Gastroesophageal sphincter (tissue), 4 donors: ENCODE data around the gene PHPT1. TPM values are rescaled to one million over a fixed set of nuclear protein-coding genes. Genes with fewer than 3 reads are reported as not detected.
A peak's percentile ranks its signal among the peaks of the same experiment; 100 is the strongest.

ENCODE experiments used
- ATAC-seq: fragments of 150-250 bp; one replicate; pipeline ENCODE4 v1.9.1; 2016; ENCODE audit warnings: mild to moderate bottlenecking, moderate library complexity
- H3K27ac ChIP-seq, 4 donors: fragments of 200-600 bp; sonication (generic) in 3 of 4; 1 replicate in 3 of 4; 2 replicates in 1 of 4; pipeline ENCODE4 v1.5.1; 2016 to 2019
- H3K27me3 ChIP-seq: fragments of 200-600 bp; sonication (generic); one replicate; pipeline ENCODE4 v1.5.1; 2019
- H3K36me3 ChIP-seq, 2 donors: fragments of 200-600 bp; sonication (generic); one replicate each; pipeline ENCODE4 v1.5.1; 2019; ENCODE audit warnings: control low read depth in 1 of 2
- H3K4me1 ChIP-seq, 3 donors: fragments of 200-600 bp; sonication (generic); 1 replicate in 2 of 3; 2 replicates in 1 of 3; pipeline ENCODE4 v1.5.1; 2016 to 2019; ENCODE audit warnings: control low read depth in 2 of 3
- H3K4me3 ChIP-seq, 2 donors: fragments of 200-600 bp; sonication (generic); one replicate each; pipeline ENCODE4 v1.5.1; 2019; ENCODE audit warnings: mild to moderate bottlenecking in 1 of 2, moderate library complexity in 1 of 2
- H3K9me3 ChIP-seq, 3 donors: fragments of 200-600 bp; sonication (generic); one replicate each; pipeline ENCODE4 v1.5.1; 2017 to 2019; ENCODE audit warnings: control low read depth in 2 of 3
- EP300 ChIP-seq: sonication (generic); formaldehyde crosslinking; IDR thresholded peaks from one replicate; pipeline ENCODE4 v1.6.1; 2017; ENCODE audit warnings: antibody characterized with exemption, mild to moderate bottlenecking
- POLR2A ChIP-seq, 2 donors: fragments of 450-650 bp; IDR thresholded peaks; one replicate each; pipeline ENCODE4 v1.6.1; 2017; ENCODE audit warnings: antibody characterized with exemption in 2 of 2, mild to moderate bottlenecking in 2 of 2, moderate library complexity in 1 of 2
- POLR2AphosphoS5 ChIP-seq: sonication (generic); formaldehyde crosslinking; IDR thresholded peaks from one replicate; pipeline ENCODE4 v1.6.1; 2017; ENCODE audit warnings: antibody characterized with exemption
- WGBS, 2 donors: methylation state at CpG; one replicate each; pipeline ENCODE4 v1.1.5; 2018; ENCODE audit warnings: low coverage in 1 of 2; 5-methylcytosine and 5-hydroxymethylcytosine counted together
- total RNA-seq, 4 donors: library from RNA; depleted of rRNA; stranded (reverse); fragments of >200 nt; gene quantifications; one replicate each; pipeline ENCODE4 v1.1.0, GENCODE V29; 2016
- TF ChIP-seq, protein P1 (sequence below), 4 experiments: fragments of 200-600 bp in 2 of 4; fragments of 450-650 bp in 2 of 4; sonication (generic) in 1 of 4; IDR thresholded peaks; one replicate each; pipeline ENCODE4 v1.5.1; 2017 to 2019; ENCODE audit warnings: antibody characterized with exemption in 4 of 4, mild to moderate bottlenecking in 2 of 4, moderate library complexity in 2 of 4

Gene PHPT1
- total RNA-seq, 4 donors from 2014 or later, result 33.7 to 63.5 (median 43.7) TPM

DNA sequence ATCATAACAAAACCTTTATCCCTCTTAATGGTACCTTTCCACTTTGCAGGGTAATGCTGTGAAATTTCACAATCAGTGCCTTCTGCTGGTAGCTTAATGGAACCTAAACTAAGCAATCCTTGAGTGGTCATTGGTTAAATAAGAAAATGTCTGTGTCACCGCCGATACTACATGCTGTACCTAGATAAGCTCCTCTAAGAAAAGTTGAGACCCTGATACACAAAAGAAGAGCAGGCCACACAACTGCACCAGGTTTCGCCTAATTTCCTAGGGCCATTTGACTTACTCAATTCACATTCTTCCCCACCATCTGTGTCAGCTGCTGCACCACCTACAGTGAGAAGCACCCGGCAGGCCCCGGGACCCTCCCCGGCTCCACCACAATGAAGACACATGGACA, 25.9 kb downstream of the PHPT1 start:
- 92 to 94% methylated on average over 6 of the region's 6 CpGs for WGBS, 2 donors
- TF ChIP-seq, protein P1, sequence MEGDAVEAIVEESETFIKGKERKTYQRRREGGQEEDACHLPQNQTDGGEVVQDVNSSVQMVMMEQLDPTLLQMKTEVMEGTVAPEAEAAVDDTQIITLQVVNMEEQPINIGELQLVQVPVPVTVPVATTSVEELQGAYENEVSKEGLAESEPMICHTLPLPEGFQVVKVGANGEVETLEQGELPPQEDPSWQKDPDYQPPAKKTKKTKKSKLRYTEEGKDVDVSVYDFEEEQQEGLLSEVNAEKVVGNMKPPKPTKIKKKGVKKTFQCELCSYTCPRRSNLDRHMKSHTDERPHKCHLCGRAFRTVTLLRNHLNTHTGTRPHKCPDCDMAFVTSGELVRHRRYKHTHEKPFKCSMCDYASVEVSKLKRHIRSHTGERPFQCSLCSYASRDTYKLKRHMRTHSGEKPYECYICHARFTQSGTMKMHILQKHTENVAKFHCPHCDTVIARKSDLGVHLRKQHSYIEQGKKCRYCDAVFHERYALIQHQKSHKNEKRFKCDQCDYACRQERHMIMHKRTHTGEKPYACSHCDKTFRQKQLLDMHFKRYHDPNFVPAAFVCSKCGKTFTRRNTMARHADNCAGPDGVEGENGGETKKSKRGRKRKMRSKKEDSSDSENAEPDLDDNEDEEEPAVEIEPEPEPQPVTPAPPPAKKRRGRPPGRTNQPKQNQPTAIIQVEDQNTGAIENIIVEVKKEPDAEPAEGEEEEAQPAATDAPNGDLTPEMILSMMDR (IDR thresholded peaks at IDR 0.05), result no peak
- no peak for TF ChIP-seq POLR2A (IDR thresholded peaks at IDR 0.05)
- Histone ChIP-seq H3K9me3 (no peaks in the 10 kb centered on the region), H3K4me1 (no peaks in the 10 kb centered on the region), H3K4me3 (no peak overlapping the region), H3K36me3 (no peaks in the 10 kb centered on the region), H3K27me3 (no peaks in the 10 kb centered on the region), H3K27ac (no peak overlapping the region)
- no peak for ATAC-seq

DNA sequence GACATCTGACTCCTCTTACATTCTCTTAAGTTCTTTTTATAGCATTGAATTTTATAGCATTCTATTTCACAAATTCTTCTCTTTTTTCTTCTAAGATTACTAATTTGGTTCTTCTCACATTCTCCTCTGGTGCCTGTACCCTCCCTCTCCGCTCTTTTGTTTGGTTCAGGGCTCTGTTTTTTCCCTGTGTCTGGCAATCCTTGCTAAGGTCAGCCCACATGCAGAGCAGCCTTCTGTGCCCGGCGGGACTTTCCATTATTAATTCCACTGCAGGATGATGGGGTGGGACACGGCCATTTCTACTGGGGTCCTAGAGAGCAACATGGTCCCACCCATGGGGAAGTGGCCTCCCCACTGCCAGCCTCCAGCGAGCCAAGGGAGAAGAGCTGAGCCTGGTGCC, 27.3 kb downstream of the PHPT1 start:
- no CpG with 5 or more reads among the region's 5 CpGs for WGBS, 2 donors
- no peak overlapping the region for H3K4me3 ChIP-seq

DNA sequence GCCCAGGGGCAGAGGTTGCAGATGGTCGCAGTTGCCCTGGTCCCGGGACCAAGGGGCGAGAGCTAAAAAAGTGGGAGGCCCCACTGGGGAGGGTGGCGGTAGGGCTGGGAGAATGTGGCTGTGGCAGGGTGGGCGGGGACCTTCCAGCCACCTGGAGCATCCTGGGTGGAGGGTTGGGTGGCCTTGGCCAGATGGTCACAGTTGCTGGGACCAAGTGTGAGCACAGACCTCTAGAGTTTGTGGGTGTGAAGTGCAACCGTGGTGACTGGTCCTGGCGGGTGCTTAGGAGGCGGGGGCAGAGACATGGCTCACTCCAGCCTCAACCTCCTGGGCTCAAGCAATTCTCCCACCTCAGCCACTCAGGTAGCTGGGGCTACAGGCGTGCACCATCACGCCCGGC, 31.4 kb downstream of the PHPT1 start:
- TF ChIP-seq POLR2A (IDR thresholded peaks at IDR 0.05), result no peak
- TF ChIP-seq EP300, result no peak
- no peak for TF ChIP-seq POLR2AphosphoS5
- TF ChIP-seq, protein P1 (IDR thresholded peaks at IDR 0.05), result no peak
- Histone ChIP-seq H3K4me3 (no peak overlapping the region), H3K4me1 (peaks cover 0 to 16% (median 11%) of the 10 kb centered on the region in 3 donors), H3K27me3 (peaks cover 4% of the 10 kb centered on the region), H3K36me3 (no peaks in the 10 kb centered on the region), H3K27ac (no peak overlapping the region), H3K9me3 (no peaks in the 10 kb centered on the region)
- ATAC-seq, result no peak
- 80% methylated on average over 6 of the region's 11 CpGs; no CpG with 5 or more reads in 1 of the 2 donors for WGBS, 2 donors

More for the DNA sequence above, 27.3 kb downstream of the PHPT1 start:
- Histone ChIP-seq H3K4me1 (peaks cover 0 to 1% (median 0%) of the 10 kb centered on the region in 3 donors), H3K36me3 (no peaks in the 10 kb centered on the region), H3K27ac (no peak overlapping the region), H3K9me3 (no peaks in the 10 kb centered on the region), H3K27me3 (peaks cover 4% of the 10 kb centered on the region)
- TF ChIP-seq, protein P1 (IDR thresholded peaks at IDR 0.05), result no peak
- TF ChIP-seq POLR2A (IDR thresholded peaks at IDR 0.05), result no peak
- no peak for TF ChIP-seq POLR2AphosphoS5
- no peak for TF ChIP-seq EP300
- ATAC-seq, result no peak

DNA sequence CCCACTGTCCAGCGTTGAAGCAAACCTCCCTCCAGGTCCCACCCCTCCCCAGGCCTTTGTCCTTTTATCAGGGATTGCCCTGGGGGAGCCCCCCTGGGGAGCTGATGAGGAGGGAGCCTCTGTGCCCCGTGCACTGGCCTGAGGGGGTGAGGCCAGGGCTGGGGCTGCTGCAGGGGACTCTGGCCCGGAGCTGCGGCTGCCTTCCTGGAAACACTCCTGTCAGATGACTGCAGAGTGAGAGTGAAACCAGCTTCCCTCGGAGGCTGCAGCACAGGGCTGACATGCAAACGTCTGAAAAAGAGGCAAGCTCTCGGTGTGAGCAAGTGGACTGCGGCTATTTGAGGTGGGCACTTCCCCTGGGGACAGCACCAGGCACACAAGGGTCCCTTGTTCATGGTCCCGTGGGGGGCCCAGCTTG, 32.5 kb downstream of the PHPT1 start:
- no peak overlapping the region for H3K4me3 ChIP-seq
- no CpG with 5 or more reads among the region's 9 CpGs for WGBS, 2 donors
- ATAC-seq, result no peak

More for the DNA sequence above, 32.5 kb downstream of the PHPT1 start:
- Histone ChIP-seq H3K36me3 (no peaks in the 10 kb centered on the region), H3K4me1 (peaks cover 0 to 21% (median 13%) of the 10 kb centered on the region in 3 donors), H3K27ac (peak overlapping the region in 2 of 4 donors; percentile 5 to 28), H3K9me3 (no peaks in the 10 kb centered on the region), H3K27me3 (peaks cover 4% of the 10 kb centered on the region)
- TF ChIP-seq POLR2A (IDR thresholded peaks at IDR 0.05), result no peak
- TF ChIP-seq, protein P1 (IDR thresholded peaks at IDR 0.05), result no peak
- TF ChIP-seq EP300, result no peak
- no peak for TF ChIP-seq POLR2AphosphoS5
